SK-N-SH treated with all-trans-retinoic acid at 6 μM for 48 hours (cell line): ENCODE results near the gene GAA.

ENCODE experiments used
- GLIS3 ChIP-seq: fragments of 250-450 bp; sonication (Bioruptor Pico); IDR thresholded peaks from 2 replicates; pipeline ENCODE4 v1.5.0; 2020; ENCODE audit warnings: mild to moderate bottlenecking, moderate library complexity
- TOX ChIP-seq: fragments of 250-450 bp; sonication (Bioruptor Pico); IDR thresholded peaks from 2 replicates; pipeline ENCODE4 v1.8.0; 2021; ENCODE audit warnings: mild to moderate bottlenecking, moderate library complexity, borderline replicate concordance
- ZNF70 ChIP-seq: fragments of 450-650 bp; formaldehyde crosslinking; IDR thresholded peaks from 2 replicates; pipeline ENCODE4 v1.5.0; 2020; ENCODE audit warnings: mild to moderate bottlenecking, moderate library complexity

GRCh38 chr17:80160536-80160935 is 59.2 kb downstream of the GAA start:
- TF ChIP-seq ZNF70 (CRISPR knock-in tag) = no peak
- TF ChIP-seq TOX (CRISPR knock-in tag) = no peak
- no peak for TF ChIP-seq GLIS3
